Measurements from ENCODE around the gene APEH. TPM values are rescaled to one million over a fixed set of nuclear protein-coding genes. Genes with fewer than 3 reads are reported as not detected.

The APEH gene
- total RNA-seq, 1 experiment from 2014 or later: 246 TPM

DNA sequence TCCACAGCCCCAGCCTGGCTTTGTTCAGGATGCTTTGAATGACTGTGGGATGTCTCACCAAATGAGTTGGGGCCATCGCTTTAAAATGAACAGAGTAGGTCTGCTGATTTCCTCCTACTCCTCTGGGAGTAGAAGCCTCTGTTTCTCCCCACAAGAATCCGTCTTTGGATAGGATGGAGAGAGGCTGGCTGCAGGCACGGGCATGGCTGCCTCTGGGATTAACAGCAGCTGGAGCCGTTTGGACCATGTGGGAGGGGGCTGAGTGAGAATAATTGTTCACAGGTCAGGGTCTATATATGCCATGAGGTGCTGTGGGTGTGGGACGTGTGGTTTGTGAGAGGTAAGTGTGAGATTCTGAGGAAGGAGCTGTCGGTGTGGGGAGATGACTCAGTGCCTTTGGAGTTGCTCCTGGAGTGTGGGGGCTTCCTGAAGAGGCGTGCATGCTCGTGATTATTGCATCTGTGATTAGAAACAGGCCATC lies 48.0 kb upstream of the APEH start:
- no peaks in the 10 kb centered on the region for H4K20me1 ChIP-seq (ENCODE audit: insufficient read depth)
- H3K4me3 ChIP-seq (replicated peaks in 1 of 2; ENCODE audit: low read depth in 1 of 2, low read length in 2 of 2): no peak overlapping the region
- intact Hi-C loops (cut with micrococcal nuclease): no loop called here
- no peak for ATAC-seq
- no peaks in the 10 kb centered on the region for H3K27me3 ChIP-seq (ENCODE audit: insufficient read depth, low read length)
- H3K4me1 ChIP-seq (ENCODE audit: control insufficient read depth in 1 of 2, insufficient read depth in 2 of 2, low read length in 2 of 2): no peaks in the 10 kb centered on the region
- H2AFZ ChIP-seq (ENCODE audit: low read depth, low read length, poor library complexity, severe bottlenecking): no peak overlapping the region
- no peak overlapping the region for H3K4me2 ChIP-seq (ENCODE audit: low read length)
- ChIA-PET POLR2A (no interaction called here), RAD21 (ENCODE audit: low non-redundant PET in 1 of 2, low total read pairs in 2 of 2, uncharacterized antibody in 2 of 2, unreplicated experiment in 2 of 2) (no interaction called here), CTCF (no interaction called here)
- BruUV-seq (replicated peaks): no TSS peak
- H3K79me2 ChIP-seq (ENCODE audit: insufficient read depth, low read length): no peaks in the 10 kb centered on the region
- H3K27ac ChIP-seq (ENCODE audit: low read depth, low read length): no peak overlapping the region
- H3K9me2 ChIP-seq (ENCODE audit: insufficient read depth): no peaks in the 10 kb centered on the region
- H3K36me3 ChIP-seq (ENCODE audit: control insufficient read depth in 1 of 2, insufficient read depth in 2 of 2, low read length in 2 of 2): no peaks in the 10 kb centered on the region
- TF ChIP-seq, protein P1, sequence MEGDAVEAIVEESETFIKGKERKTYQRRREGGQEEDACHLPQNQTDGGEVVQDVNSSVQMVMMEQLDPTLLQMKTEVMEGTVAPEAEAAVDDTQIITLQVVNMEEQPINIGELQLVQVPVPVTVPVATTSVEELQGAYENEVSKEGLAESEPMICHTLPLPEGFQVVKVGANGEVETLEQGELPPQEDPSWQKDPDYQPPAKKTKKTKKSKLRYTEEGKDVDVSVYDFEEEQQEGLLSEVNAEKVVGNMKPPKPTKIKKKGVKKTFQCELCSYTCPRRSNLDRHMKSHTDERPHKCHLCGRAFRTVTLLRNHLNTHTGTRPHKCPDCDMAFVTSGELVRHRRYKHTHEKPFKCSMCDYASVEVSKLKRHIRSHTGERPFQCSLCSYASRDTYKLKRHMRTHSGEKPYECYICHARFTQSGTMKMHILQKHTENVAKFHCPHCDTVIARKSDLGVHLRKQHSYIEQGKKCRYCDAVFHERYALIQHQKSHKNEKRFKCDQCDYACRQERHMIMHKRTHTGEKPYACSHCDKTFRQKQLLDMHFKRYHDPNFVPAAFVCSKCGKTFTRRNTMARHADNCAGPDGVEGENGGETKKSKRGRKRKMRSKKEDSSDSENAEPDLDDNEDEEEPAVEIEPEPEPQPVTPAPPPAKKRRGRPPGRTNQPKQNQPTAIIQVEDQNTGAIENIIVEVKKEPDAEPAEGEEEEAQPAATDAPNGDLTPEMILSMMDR (IDR thresholded peaks at IDR 0.05 in 2 of 3, conservative IDR thresholded peaks at IDR 0.05 in 1 of 3; ENCODE audit: borderline replicate concordance in 1 of 3, insufficient read depth in 1 of 3, low read depth in 2 of 3, low read length in 2 of 3): no peak
- TF ChIP-seq EZH2phosphoT487 (IDR thresholded peaks at IDR 0.05; ENCODE audit: borderline replicate concordance) (no peak), POLR2A (IDR thresholded peaks at IDR 0.05; ENCODE audit: borderline replicate concordance, extremely low read depth, insufficient read depth, insufficient read length) (no peak), CEBPB (IDR thresholded peaks at IDR 0.05; ENCODE audit: low read depth) (no peak), EGR1 (IDR thresholded peaks at IDR 0.05; ENCODE audit: low read depth) (no peak), ZNF274 (IDR thresholded peaks at IDR 0.05; ENCODE audit: low read depth, low read length) (no peak), CBX3 (IDR thresholded peaks at IDR 0.05; ENCODE audit: low read depth) (no peak), SRF (IDR thresholded peaks at IDR 0.05; ENCODE audit: low read depth) (no peak), ELF1 (IDR thresholded peaks at IDR 0.05; ENCODE audit: borderline replicate concordance, low read depth) (no peak)
- TF ChIP-seq, protein P2, sequence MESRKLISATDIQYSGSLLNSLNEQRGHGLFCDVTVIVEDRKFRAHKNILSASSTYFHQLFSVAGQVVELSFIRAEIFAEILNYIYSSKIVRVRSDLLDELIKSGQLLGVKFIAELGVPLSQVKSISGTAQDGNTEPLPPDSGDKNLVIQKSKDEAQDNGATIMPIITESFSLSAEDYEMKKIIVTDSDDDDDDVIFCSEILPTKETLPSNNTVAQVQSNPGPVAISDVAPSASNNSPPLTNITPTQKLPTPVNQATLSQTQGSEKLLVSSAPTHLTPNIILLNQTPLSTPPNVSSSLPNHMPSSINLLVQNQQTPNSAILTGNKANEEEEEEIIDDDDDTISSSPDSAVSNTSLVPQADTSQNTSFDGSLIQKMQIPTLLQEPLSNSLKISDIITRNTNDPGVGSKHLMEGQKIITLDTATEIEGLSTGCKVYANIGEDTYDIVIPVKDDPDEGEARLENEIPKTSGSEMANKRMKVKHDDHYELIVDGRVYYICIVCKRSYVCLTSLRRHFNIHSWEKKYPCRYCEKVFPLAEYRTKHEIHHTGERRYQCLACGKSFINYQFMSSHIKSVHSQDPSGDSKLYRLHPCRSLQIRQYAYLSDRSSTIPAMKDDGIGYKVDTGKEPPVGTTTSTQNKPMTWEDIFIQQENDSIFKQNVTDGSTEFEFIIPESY (IDR thresholded peaks at IDR 0.05; ENCODE audit: extremely low read depth, insufficient replicate concordance, low read length): no peak
- TF ChIP-seq, protein P3, sequence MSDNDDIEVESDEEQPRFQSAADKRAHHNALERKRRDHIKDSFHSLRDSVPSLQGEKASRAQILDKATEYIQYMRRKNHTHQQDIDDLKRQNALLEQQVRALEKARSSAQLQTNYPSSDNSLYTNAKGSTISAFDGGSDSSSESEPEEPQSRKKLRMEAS (IDR thresholded peaks at IDR 0.05): no peak
- TF ChIP-seq, protein P4, sequence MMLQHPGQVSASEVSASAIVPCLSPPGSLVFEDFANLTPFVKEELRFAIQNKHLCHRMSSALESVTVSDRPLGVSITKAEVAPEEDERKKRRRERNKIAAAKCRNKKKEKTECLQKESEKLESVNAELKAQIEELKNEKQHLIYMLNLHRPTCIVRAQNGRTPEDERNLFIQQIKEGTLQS (IDR thresholded peaks at IDR 0.05): no peak
- H3K9me3 ChIP-seq (ENCODE audit: control insufficient read depth in 1 of 2, insufficient read depth in 1 of 2, low read depth in 1 of 2, low read length in 2 of 2): no peaks in the 10 kb centered on the region; a peak in 1 of 4 replicates
- no peak overlapping the region for H3K9ac ChIP-seq (ENCODE audit: low read length)
- no peak for DNase-seq (ENCODE audit: low read depth, low spot score)

Measured in HCT116 (cell line).